IMR-90 (cell line): ENCODE measurements around the gene GDF9. TPM values are rescaled to one million over a fixed set of nuclear protein-coding genes. Genes with fewer than 3 reads are reported as not detected.
A peak's percentile ranks its signal among the peaks of the same experiment; 100 is the strongest.

Source experiments
- ATAC-seq: fragments of 200-7000 bp; cut with Tn5 transposase; 2 replicates; pipeline ENCODE4 v1.9.1; 2020; ENCODE audit warnings: low read depth, mild to moderate bottlenecking, moderate library complexity
- BruUV-seq: library from RNA; stranded (reverse); fragments of 400-500 nt; replicated peaks from 2 replicates; lab custom pipeline; 2021; lab: Mats Ljungman, UMichigan
- CTCF ChIA-PET: fragments of 300-600 bp; formaldehyde crosslinking; extraction: SDS; loops from one replicate; lab custom pipeline; 2021; ENCODE audit warnings: antibody characterized with exemption; lab: Yijun Ruan, JAX
- POLR2A ChIA-PET: fragments of 300-600 bp; sonication (Branson Sonifier 250); formaldehyde crosslinking; loops from one replicate; lab custom pipeline; 2022; ENCODE audit warnings: antibody characterized with exemption; ENCODE audit not compliant: unreplicated experiment; lab: Charles Lee
- DNase-seq: peaks from one replicate; pipeline ENCODE4 v3.0.0; 2013
- H2AFZ ChIP-seq: replicated peaks from 2 replicates; pipeline ENCODE3; 2013; ENCODE audit warnings: low read length, mild to moderate bottlenecking; ENCODE audit not compliant: poor library complexity
- H2AK5ac ChIP-seq: 2 replicates; pipeline ENCODE4 v1.6.1; 2013; ENCODE audit warnings: low read depth, low read length, inconsistent platforms
- H2AK9ac ChIP-seq: replicated peaks from 2 replicates; pipeline ENCODE3; 2013; ENCODE audit warnings: mild to moderate bottlenecking, low read depth, low read length, moderate library complexity; ENCODE audit not compliant: poor library complexity
- H2BK120ac ChIP-seq: 2 replicates; pipeline ENCODE4 v1.6.1; 2013; ENCODE audit warnings: low read depth, low read length, inconsistent platforms
- H2BK15ac ChIP-seq: 3 replicates; pipeline ENCODE4 v1.6.1; 2013; ENCODE audit warnings: low read depth, low read length, inconsistent platforms
- H2BK20ac ChIP-seq: 2 replicates; pipeline ENCODE4 v1.6.1; 2013; ENCODE audit warnings: low read depth, mild to moderate bottlenecking, inconsistent platforms, low read length, moderate library complexity
- H2BK5ac ChIP-seq: 2 replicates; pipeline ENCODE4 v1.6.1; 2013; ENCODE audit warnings: mild to moderate bottlenecking, low read depth, low read length, inconsistent platforms; ENCODE audit not compliant: poor library complexity, severe bottlenecking
- H3K14ac ChIP-seq: replicated peaks from 2 replicates; pipeline ENCODE4 v1.6.1; 2013; ENCODE audit warnings: low read depth, low read length, inconsistent platforms
- H3K18ac ChIP-seq: 2 replicates; pipeline ENCODE4 v1.6.1; 2013; ENCODE audit warnings: low read depth, low read length, control low read depth
- H3K23ac ChIP-seq: 2 replicates; pipeline ENCODE4 v1.6.1; 2013; ENCODE audit warnings: low read depth, low read length, inconsistent platforms
- H3K27ac ChIP-seq: 2 replicates; pipeline ENCODE4 v1.5.1; 2013; ENCODE audit warnings: mild to moderate bottlenecking, control low read depth, low read length; ENCODE audit not compliant: insufficient read depth
- H3K27me3 ChIP-seq: 2 replicates; pipeline ENCODE4 v1.6.1; 2013; ENCODE audit warnings: low read length; ENCODE audit not compliant: control insufficient read depth, insufficient read depth
- H3K36me3 ChIP-seq: 2 replicates; pipeline ENCODE4 v1.6.1; 2013; ENCODE audit warnings: low read length, mixed read lengths; ENCODE audit not compliant: control insufficient read depth, insufficient read depth
- H3K4ac ChIP-seq: 2 replicates; pipeline ENCODE4 v1.6.1; 2013; ENCODE audit warnings: low read depth, low read length, inconsistent platforms
- H3K4me1 ChIP-seq: 2 replicates; pipeline ENCODE4 v1.6.1; 2013; ENCODE audit warnings: low read length, mixed read lengths; ENCODE audit not compliant: control insufficient read depth, insufficient read depth
- H3K4me2 ChIP-seq: 2 replicates; pipeline ENCODE4 v1.6.1; 2013; ENCODE audit warnings: low read depth, mild to moderate bottlenecking, control low read depth, low read length, moderate library complexity
- H3K4me3 ChIP-seq: 2 replicates; pipeline ENCODE4 v1.5.1; 2013; ENCODE audit warnings: low read depth, mild to moderate bottlenecking, control low read depth, low read length, moderate library complexity; ENCODE audit not compliant: insufficient read depth
- H3K56ac ChIP-seq: 2 replicates; pipeline ENCODE4 v1.6.1; 2013; ENCODE audit warnings: low read length, inconsistent platforms; ENCODE audit not compliant: insufficient read depth; ENCODE audit errors: extremely low read depth
- H3K79me1 ChIP-seq, 2 experiments: 2 replicates each; pipeline ENCODE4 v1.6.1; 2013; ENCODE audit warnings: low read length in 2 of 2, inconsistent platforms in 1 of 2, low read depth in 1 of 2
- H3K9ac ChIP-seq: 2 replicates; pipeline ENCODE4 v1.6.1; 2013; ENCODE audit warnings: low read depth, low read length, control low read depth
- H3K9me1 ChIP-seq: 2 replicates; pipeline ENCODE4 v1.6.1; 2013; ENCODE audit warnings: low read length, inconsistent platforms; ENCODE audit not compliant: insufficient read depth
- H3K9me3 ChIP-seq: 2 replicates; pipeline ENCODE4 v1.6.1; 2013; ENCODE audit warnings: low read length; ENCODE audit not compliant: control insufficient read depth, insufficient read depth
- H4K20me1 ChIP-seq: 2 replicates; pipeline ENCODE4 v1.6.1; 2013; ENCODE audit warnings: low read length, inconsistent platforms; ENCODE audit not compliant: insufficient read depth
- H4K5ac ChIP-seq: 2 replicates; pipeline ENCODE4 v1.6.1; 2013; ENCODE audit warnings: mild to moderate bottlenecking, low read depth, low read length, control low read depth
- H4K8ac ChIP-seq, 2 experiments: 2 replicates each; pipeline ENCODE4 v1.6.1; 2013; ENCODE audit warnings: low read depth in 2 of 2, low read length in 2 of 2, control low read depth in 1 of 2, inconsistent platforms in 1 of 2
- H4K91ac ChIP-seq: 2 replicates; pipeline ENCODE4 v1.6.1; 2013; ENCODE audit warnings: low read depth, low read length, inconsistent platforms; ENCODE audit not compliant: insufficient read depth
- CEBPB ChIP-seq: IDR thresholded peaks from 2 replicates; pipeline ENCODE4 v1.6.1; 2012; ENCODE audit warnings: low read depth, low read length, improper control_type of control experiment
- MAFK ChIP-seq: IDR thresholded peaks from 2 replicates; pipeline ENCODE4 v1.6.1; 2012; ENCODE audit warnings: low read depth, low read length, improper control_type of control experiment
- NFE2L2 ChIP-seq: fragments of 150-350 bp; IDR thresholded peaks from 2 replicates; pipeline ENCODE4 v1.6.1; 2016; ENCODE audit warnings: low read depth, mild to moderate bottlenecking, low read length
- POLR2A ChIP-seq: IDR thresholded peaks from 2 replicates; pipeline ENCODE4 v1.6.1; 2012; ENCODE audit warnings: mild to moderate bottlenecking, low read depth, low read length
- RFX5 ChIP-seq: IDR thresholded peaks from 2 replicates; pipeline ENCODE4 v1.8.0; 2012; ENCODE audit warnings: low read depth, mild to moderate bottlenecking, low read length, moderate library complexity
- WGBS, 2 experiments: methylation state at CpG; one replicate each; pipeline versions ENCODE4 v1.1.5 to v1.1.7; 2013; ENCODE audit warnings: missing lambda C conversion rate in 2 of 2; ENCODE audit not compliant: insufficient read length in 1 of 2; ENCODE audit errors: extremely low coverage in 2 of 2; 5-methylcytosine and 5-hydroxymethylcytosine counted together
- dilution Hi-C: fragments of 300-500 bp; cut with HindIII; formaldehyde crosslinking; loops from one replicate; pipeline ENCODE4 v1.14.3; 2018; ENCODE audit warnings: low sequenced_read_pairs; ENCODE audit not compliant: unreplicated experiment
- in situ Hi-C: fragments of 300-500 bp; cut with MboI; formaldehyde crosslinking; loops from 3 replicates; pipeline ENCODE4 v1.14.3; 2019; ENCODE audit warnings: low sequenced_read_pairs, inconsistent platforms, mixed read lengths
- intact Hi-C: fragments of 100-400 bp; cut with micrococcal nuclease; formaldehyde crosslinking; loops from 2 replicates; pipeline ENCODE4 v1.10.0; 2022
- polyA plus RNA-seq, 3 experiments: library from polyadenylated mRNA; depleted of rRNA; stranded (reverse); fragments of >200 nt; gene quantifications; 2 replicates each; pipeline ENCODE4 v1.2.3, GENCODE V29; 2012; ENCODE audit warnings: low replicate concordance in 1 of 3
- total RNA-seq: library from RNA; depleted of rRNA; stranded (reverse); fragments of >200 nt; gene quantifications from 2 replicates; pipeline ENCODE4 v1.2.3, GENCODE V29; 2012

The GDF9 gene
- total and polyA plus RNA-seq, 2 of the 4 experiments (the other 2 are of a cell fraction) = 0.18 to 0.21 TPM

- intact Hi-C loops = no loop called here
- no peaks in the 10 kb centered on the region for H3K36me3 ChIP-seq
- no peak overlapping the region for H2AK5ac ChIP-seq
- no peak overlapping the region for H2BK20ac ChIP-seq
- no peak overlapping the region for H2AK9ac ChIP-seq
- no peak overlapping the region; the same call in 1 of the 2 replicates for H3K23ac ChIP-seq
- BruUV-seq = no TSS peak
- no peak overlapping the region for H2AFZ ChIP-seq
- no peak overlapping the region for H3K14ac ChIP-seq
- no peaks in the 10 kb centered on the region for H4K20me1 ChIP-seq
- no peak overlapping the region for H3K56ac ChIP-seq
- no peak for ATAC-seq
- no peak overlapping the region for H3K27ac ChIP-seq
- dilution Hi-C loops = no loop called here
- 0 out of 4 replicates have a peak overlapping the region, but pooled peaks of 1 of the 2 experiments have one; percentile 19 for H4K8ac ChIP-seq
- no peak overlapping the region for H4K91ac ChIP-seq
- TF ChIP-seq POLR2A (no peak), MAFK (no peak), CEBPB (peak; percentile 76), NFE2L2 (no peak), RFX5 (no peak)
- H2BK15ac ChIP-seq = no peak overlapping the region
- ChIA-PET CTCF (no interaction called here), POLR2A (no interaction called here)
- H3K4me3 ChIP-seq = no peak overlapping the region
- H2BK120ac ChIP-seq = peak overlapping the region; percentile 6; the same call in 1 of the 2 replicates
- WGBS, 2 experiments = no CpG with 5 or more reads among the region's 1 CpG
- 0 out of 2 replicates have a peak overlapping the region, but pooled peaks have one; percentile 17 for H4K5ac ChIP-seq
- H3K9ac ChIP-seq = no peak overlapping the region
- no peak overlapping the region for H3K4ac ChIP-seq
- H3K4me1 ChIP-seq = peaks cover 3% of the 10 kb centered on the region; the same call in 1 of the 2 replicates
- no peak overlapping the region for H2BK5ac ChIP-seq
- H3K79me1 ChIP-seq = no peaks in the 10 kb centered on the region
- peak overlapping the region; percentile 29 for H3K18ac ChIP-seq
- H3K27me3 ChIP-seq = no peaks in the 10 kb centered on the region
- H3K9me1 ChIP-seq = no peaks in the 10 kb centered on the region
- no peaks in the 10 kb centered on the region for H3K9me3 ChIP-seq
- in situ Hi-C loops = no loop called here
- no peak overlapping the region for H3K4me2 ChIP-seq
- DNase-seq = no peak
Observed at GRCh38 chr5:132849347-132849746, 16.9 kb downstream of the GDF9 start.
